SJCRH30 (cell line): Measurements from ENCODE around the gene FFAR3. TPM values are rescaled to one million over a fixed set of nuclear protein-coding genes. Genes with fewer than 3 reads are reported as not detected.
"Not testable (repeated sequence)": the region's sequence is repeated elsewhere in the genome, so short reads cannot be mapped to it uniquely, and the experiment has no call there.

Experiments used
- DNase-seq, 2 experiments: peaks; one replicate each; pipeline ENCODE4 v3.0.0-alpha.2; 2015 to 2020
- H3K27ac ChIP-seq: fragments of 250-450 bp; sonication (Bioruptor Pico); 2 replicates; pipeline ENCODE4 v1.5.1; 2020; ENCODE audit warnings: mild to moderate bottlenecking, moderate library complexity
- H3K27me3 ChIP-seq: fragments of 250-450 bp; sonication (Bioruptor Pico); 2 replicates; pipeline ENCODE4 v1.5.1; 2020; ENCODE audit warnings: mild to moderate bottlenecking, moderate library complexity
- H3K36me3 ChIP-seq: fragments of 250-450 bp; sonication (Bioruptor Pico); 2 replicates; pipeline ENCODE4 v1.5.1; 2020; ENCODE audit warnings: mild to moderate bottlenecking, moderate library complexity
- H3K4me1 ChIP-seq: fragments of 250-450 bp; sonication (Bioruptor Pico); 2 replicates; pipeline ENCODE4 v1.5.1; 2020; ENCODE audit warnings: mild to moderate bottlenecking, moderate library complexity
- H3K4me3 ChIP-seq: fragments of 250-450 bp; sonication (Bioruptor Pico); 2 replicates; pipeline ENCODE4 v1.5.1; 2020; ENCODE audit warnings: mild to moderate bottlenecking, moderate library complexity
- H3K9me3 ChIP-seq: fragments of 250-450 bp; sonication (Bioruptor Pico); replicated peaks from 2 replicates; pipeline ENCODE4 v1.5.1; 2020; ENCODE audit warnings: mild to moderate bottlenecking, moderate library complexity
- total RNA-seq: library from RNA; depleted of rRNA; stranded (reverse); fragments of >200 nt; shearing (Covaris generic); gene quantifications from 2 replicates; pipeline ENCODE4 v1.2.3, GENCODE V29; 2014

FFAR3 gene
- total RNA-seq, 1 experiment from 2014 or later: not detected

GRCh38 chr19:35351411-35352176 is 6.7 kb upstream of the FFAR3 start:
- no peak for DNase-seq
- Histone ChIP-seq H3K4me1 (no peaks in the 10 kb centered on the region), H3K9me3 (no peaks in the 10 kb centered on the region), H3K4me3 (no peak overlapping the region), H3K36me3 (no peaks in the 10 kb centered on the region), H3K27me3 (no peaks in the 10 kb centered on the region), H3K27ac (no peak overlapping the region)

- Histone ChIP-seq H3K4me3 (no peak overlapping the region), H3K9me3 (no peaks in the 10 kb centered on the region), H3K27ac (no peak overlapping the region), H3K4me1 (no peaks in the 10 kb centered on the region), H3K27me3 (peaks cover under 1% of the 10 kb centered on the region; the same call in 1 of the 2 replicates), H3K36me3 (no peaks in the 10 kb centered on the region)
- no peak for DNase-seq
Measured at GRCh38 chr19:35352177-35352447, 6.1 kb upstream of the FFAR3 start.

DNA sequence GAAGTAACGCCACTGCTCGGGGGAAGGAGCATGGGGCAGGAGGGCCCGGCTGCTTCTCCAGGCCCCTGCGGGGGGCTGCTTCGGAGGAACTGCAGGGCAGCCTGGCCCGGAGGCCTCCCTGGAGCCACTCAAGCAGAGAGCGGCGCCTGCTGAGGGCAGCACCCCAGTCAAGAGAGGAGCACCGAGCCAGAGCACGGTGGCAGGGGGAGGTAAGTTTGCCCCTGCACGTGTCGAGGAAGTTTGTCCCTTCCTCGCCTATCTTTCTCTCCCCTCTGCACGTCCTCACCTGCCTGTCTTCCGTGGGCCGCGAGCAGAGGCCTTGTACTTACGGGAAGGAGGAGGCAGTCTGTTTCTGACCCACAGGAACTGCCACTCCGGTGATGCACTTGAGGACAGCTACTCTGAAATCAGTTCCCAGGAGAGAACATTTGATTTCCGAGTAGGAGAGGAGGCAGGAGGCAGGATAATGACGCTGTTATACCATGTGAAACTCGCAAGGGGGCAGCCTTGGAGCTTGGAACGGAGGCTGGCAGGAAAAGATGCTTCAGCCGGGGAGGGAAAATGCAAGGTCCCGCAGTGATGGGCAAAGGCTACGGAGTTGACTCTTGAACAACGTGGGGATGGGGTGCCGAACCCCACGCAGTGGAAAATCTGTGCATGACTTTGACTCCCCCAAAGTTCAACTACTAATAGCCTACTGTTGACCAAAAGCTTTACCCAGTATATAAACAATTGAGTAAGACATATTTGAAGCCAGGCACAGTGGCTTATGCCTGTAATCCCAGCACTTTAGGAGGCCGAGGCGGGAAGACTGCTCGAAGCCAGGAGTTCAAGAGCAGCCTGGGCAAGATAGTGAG is 5.6 kb upstream of the FFAR3 start:
- Histone ChIP-seq H3K27ac (no peak overlapping the region), H3K27me3 (peaks cover 6% of the 10 kb centered on the region; the same call in 1 of the 2 replicates), H3K4me1 (no peaks in the 10 kb centered on the region), H3K9me3 (no peaks in the 10 kb centered on the region), H3K4me3 (no peak overlapping the region), H3K36me3 (no peaks in the 10 kb centered on the region)
- peak; percentile 63 to 86 for DNase-seq

- Histone ChIP-seq H3K4me1 (no peaks in the 10 kb centered on the region), H3K4me3 (no peak overlapping the region), H3K9me3 (no peaks in the 10 kb centered on the region), H3K27me3 (peaks cover 11% of the 10 kb centered on the region; the same call in 1 of the 2 replicates), H3K27ac (no peak overlapping the region), H3K36me3 (no peaks in the 10 kb centered on the region)
- DNase-seq: no peak
Measured at GRCh38 chr19:35353635-35354034, 4.6 kb upstream of the FFAR3 start.

- no peak overlapping the region for H3K4me3 ChIP-seq
- no peak for DNase-seq
- H3K9me3 ChIP-seq: no peaks in the 10 kb centered on the region
- no peaks in the 10 kb centered on the region for H3K36me3 ChIP-seq
- peaks cover 11% of the 10 kb centered on the region; the same call in 1 of the 2 replicates for H3K27me3 ChIP-seq
- H3K27ac ChIP-seq: no peak overlapping the region
- no peaks in the 10 kb centered on the region for H3K4me1 ChIP-seq
Measured at GRCh38 chr19:35354898-35355297, 3.4 kb upstream of the FFAR3 start.

- Histone ChIP-seq H3K4me1 (no peaks in the 10 kb centered on the region), H3K9me3 (no peaks in the 10 kb centered on the region), H3K4me3 (no peak overlapping the region), H3K27me3 (peaks cover 11% of the 10 kb centered on the region; the same call in 1 of the 2 replicates), H3K27ac (no peak overlapping the region), H3K36me3 (no peaks in the 10 kb centered on the region)
- no peak for DNase-seq
Measured at GRCh38 chr19:35355791-35356460, 2.3 kb upstream of the FFAR3 start.

GRCh38 chr19:35358834-35359233 is 574 bp downstream of the FFAR3 start:
- H3K4me1 ChIP-seq, H3K4me3 ChIP-seq, H3K9me3 ChIP-seq, H3K36me3 ChIP-seq, DNase-seq, H3K27ac ChIP-seq: not testable (repeated sequence)
- H3K27me3 ChIP-seq: peaks cover 18% of the 10 kb centered on the region; the same call in 1 of the 2 replicates

DNA sequence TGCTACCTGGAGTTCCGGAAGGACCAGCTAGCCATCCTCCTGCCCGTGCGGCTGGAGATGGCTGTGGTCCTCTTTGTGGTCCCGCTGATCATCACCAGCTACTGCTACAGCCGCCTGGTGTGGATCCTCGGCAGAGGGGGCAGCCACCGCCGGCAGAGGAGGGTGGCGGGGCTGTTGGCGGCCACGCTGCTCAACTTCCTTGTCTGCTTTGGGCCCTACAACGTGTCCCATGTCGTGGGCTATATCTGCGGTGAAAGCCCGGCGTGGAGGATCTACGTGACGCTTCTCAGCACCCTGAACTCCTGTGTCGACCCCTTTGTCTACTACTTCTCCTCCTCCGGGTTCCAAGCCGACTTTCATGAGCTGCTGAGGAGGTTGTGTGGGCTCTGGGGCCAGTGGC is 1.1 kb downstream of the FFAR3 start:
- not testable (repeated sequence) for H3K4me3 ChIP-seq, H3K4me1 ChIP-seq, H3K36me3 ChIP-seq, H3K27ac ChIP-seq, DNase-seq, H3K9me3 ChIP-seq
- H3K27me3 ChIP-seq: peaks cover 21% of the 10 kb centered on the region; the same call in 1 of the 2 replicates

DNA sequence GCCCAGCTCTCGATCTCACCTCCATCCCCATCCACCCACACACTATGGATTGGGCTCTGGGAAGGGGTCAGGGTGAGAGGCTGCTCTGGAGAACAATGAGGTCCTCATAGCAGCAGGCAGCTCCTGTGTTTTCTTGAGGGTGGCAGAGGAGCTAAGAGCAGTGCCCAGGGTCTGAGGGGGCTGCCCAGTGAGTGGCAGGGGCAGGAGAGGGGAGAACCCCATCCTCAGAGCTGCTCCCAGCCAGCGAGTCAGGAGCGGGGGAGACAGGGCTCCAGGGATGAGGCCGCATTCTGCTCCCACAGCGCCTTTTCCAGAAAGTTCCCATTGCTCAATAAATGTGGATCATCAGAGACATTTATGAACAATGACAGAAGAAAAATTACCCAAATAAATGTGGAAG is 1.8 kb downstream of the FFAR3 start:
- DNase-seq, H3K4me1 ChIP-seq, H3K27ac ChIP-seq, H3K36me3 ChIP-seq, H3K4me3 ChIP-seq, H3K9me3 ChIP-seq: not testable (repeated sequence)
- H3K27me3 ChIP-seq: peaks cover 21% of the 10 kb centered on the region; the same call in 1 of the 2 replicates

GRCh38 chr19:35360880-35361420 is 2.7 kb downstream of the FFAR3 start:
- H3K9me3 ChIP-seq: no peaks in the 10 kb centered on the region
- H3K27ac ChIP-seq: no peak overlapping the region
- H3K36me3 ChIP-seq: no peaks in the 10 kb centered on the region
- H3K4me3 ChIP-seq: no peak overlapping the region
- DNase-seq: no peak
- H3K27me3 ChIP-seq: peaks cover 21% of the 10 kb centered on the region; the same call in 1 of the 2 replicates
- H3K4me1 ChIP-seq: no peaks in the 10 kb centered on the region

GRCh38 chr19:35362261-35363000 is 4.2 kb downstream of the FFAR3 start:
- no peak for DNase-seq
- H3K27ac ChIP-seq: no peak overlapping the region
- no peak overlapping the region for H3K4me3 ChIP-seq
- H3K36me3 ChIP-seq: no peaks in the 10 kb centered on the region
- H3K9me3 ChIP-seq: no peaks in the 10 kb centered on the region
- H3K4me1 ChIP-seq: no peaks in the 10 kb centered on the region
- peaks cover 20% of the 10 kb centered on the region; the same call in 1 of the 2 replicates for H3K27me3 ChIP-seq

GRCh38 chr19:35363001-35363590 is 4.8 kb downstream of the FFAR3 start:
- no peaks in the 10 kb centered on the region for H3K4me1 ChIP-seq
- peaks cover 13% of the 10 kb centered on the region; the same call in 1 of the 2 replicates for H3K27me3 ChIP-seq
- no peak overlapping the region for H3K27ac ChIP-seq
- DNase-seq: no peak
- no peaks in the 10 kb centered on the region for H3K36me3 ChIP-seq
- no peaks in the 10 kb centered on the region for H3K9me3 ChIP-seq
- H3K4me3 ChIP-seq: no peak overlapping the region

GRCh38 chr19:35363711-35364425 is 5.6 kb downstream of the FFAR3 start:
- no peak overlapping the region for H3K4me3 ChIP-seq
- no peaks in the 10 kb centered on the region for H3K36me3 ChIP-seq
- DNase-seq: no peak
- no peaks in the 10 kb centered on the region for H3K9me3 ChIP-seq
- no peaks in the 10 kb centered on the region for H3K4me1 ChIP-seq
- peaks cover 13% of the 10 kb centered on the region; the same call in 1 of the 2 replicates for H3K27me3 ChIP-seq
- no peak overlapping the region for H3K27ac ChIP-seq
